Esophagus (tissue), 2 donors: Measurements from ENCODE around the gene KCNJ16. TPM values are rescaled to one million over a fixed set of nuclear protein-coding genes. Genes with fewer than 3 reads are reported as not detected.
"Not testable (repeated sequence)": the region's sequence is repeated elsewhere in the genome, so short reads cannot be mapped to it uniquely, and the experiment has no call there.

Experiments used
- H3K27ac ChIP-seq, 2 donors: one replicate each; pipeline ENCODE4 v1.5.1; 2013; ENCODE audit warnings: low read depth in 2 of 2, mild to moderate bottlenecking in 2 of 2, inconsistent platforms in 1 of 2, low read length in 1 of 2, moderate library complexity in 1 of 2
- H3K27me3 ChIP-seq, 2 donors: one replicate each; pipeline ENCODE4 v1.6.1; 2013; ENCODE audit warnings: low read length in 2 of 2, control low read depth in 1 of 2, mild to moderate bottlenecking in 1 of 2; ENCODE audit not compliant: insufficient read depth in 2 of 2, control insufficient read depth in 1 of 2
- H3K36me3 ChIP-seq, 2 donors: one replicate each; pipeline ENCODE4 v1.6.1; 2013; ENCODE audit warnings: low read length in 1 of 2; ENCODE audit not compliant: control insufficient read depth in 2 of 2, insufficient read depth in 2 of 2
- H3K4me1 ChIP-seq, 2 donors: one replicate each; pipeline ENCODE4 v1.6.1; 2013; ENCODE audit warnings: low read length in 1 of 2; ENCODE audit not compliant: control insufficient read depth in 2 of 2, insufficient read depth in 2 of 2
- H3K4me3 ChIP-seq, 2 donors: one replicate each; pipeline ENCODE4 v1.5.1; 2013; ENCODE audit warnings: low read length in 2 of 2, mild to moderate bottlenecking in 2 of 2, low read depth in 1 of 2, moderate library complexity in 1 of 2
- H3K9me3 ChIP-seq, 2 donors: one replicate each; pipeline ENCODE4 v1.6.1; 2013; ENCODE audit warnings: mild to moderate bottlenecking in 2 of 2, low read depth in 1 of 2, low read length in 1 of 2, moderate library complexity in 1 of 2; ENCODE audit not compliant: control insufficient read depth in 2 of 2, insufficient read depth in 1 of 2
- WGBS, 2 donors: extraction: QIAGEN DNeasy Blood & Tissue Kit; methylation state at CpG; one replicate each; pipeline ENCODE4 v1.1.7; 2013; 5-methylcytosine and 5-hydroxymethylcytosine counted together
- polyA plus RNA-seq, 2 donors: library from polyadenylated mRNA; stranded (reverse); fragments of 200-250 nt; gene quantifications; one replicate each; pipeline ENCODE4 v1.2.3, GENCODE V29; 2013
- donor health status: healthy with polysubstance abuse.
- donor health status: Bipolar disorder and iron deficiency.

Gene KCNJ16
- polyA plus RNA-seq, 2 donors: 0.04 to 0.08 TPM

GRCh38 chr17:70041540-70041939 lies 33.5 kb upstream of the KCNJ16 start:
- H3K27me3 ChIP-seq: no peaks in the 10 kb centered on the region
- H3K9me3 ChIP-seq: no peaks in the 10 kb centered on the region
- no peak overlapping the region for H3K27ac ChIP-seq
- no peaks in the 10 kb centered on the region for H3K36me3 ChIP-seq
- H3K4me3 ChIP-seq: no peak overlapping the region
- 52 to 55% methylated on average over 6 of the region's 6 CpGs for WGBS, 2 donors
- no peaks in the 10 kb centered on the region for H3K4me1 ChIP-seq

GRCh38 chr17:70045780-70046179 lies 29.2 kb upstream of the KCNJ16 start:
- not testable (repeated sequence) for H3K27ac ChIP-seq, H3K4me3 ChIP-seq, H3K27me3 ChIP-seq, H3K4me1 ChIP-seq, H3K36me3 ChIP-seq, H3K9me3 ChIP-seq
- WGBS, 2 donors: 79 to 87% methylated on average over 5 of the region's 5 CpGs

DNA sequence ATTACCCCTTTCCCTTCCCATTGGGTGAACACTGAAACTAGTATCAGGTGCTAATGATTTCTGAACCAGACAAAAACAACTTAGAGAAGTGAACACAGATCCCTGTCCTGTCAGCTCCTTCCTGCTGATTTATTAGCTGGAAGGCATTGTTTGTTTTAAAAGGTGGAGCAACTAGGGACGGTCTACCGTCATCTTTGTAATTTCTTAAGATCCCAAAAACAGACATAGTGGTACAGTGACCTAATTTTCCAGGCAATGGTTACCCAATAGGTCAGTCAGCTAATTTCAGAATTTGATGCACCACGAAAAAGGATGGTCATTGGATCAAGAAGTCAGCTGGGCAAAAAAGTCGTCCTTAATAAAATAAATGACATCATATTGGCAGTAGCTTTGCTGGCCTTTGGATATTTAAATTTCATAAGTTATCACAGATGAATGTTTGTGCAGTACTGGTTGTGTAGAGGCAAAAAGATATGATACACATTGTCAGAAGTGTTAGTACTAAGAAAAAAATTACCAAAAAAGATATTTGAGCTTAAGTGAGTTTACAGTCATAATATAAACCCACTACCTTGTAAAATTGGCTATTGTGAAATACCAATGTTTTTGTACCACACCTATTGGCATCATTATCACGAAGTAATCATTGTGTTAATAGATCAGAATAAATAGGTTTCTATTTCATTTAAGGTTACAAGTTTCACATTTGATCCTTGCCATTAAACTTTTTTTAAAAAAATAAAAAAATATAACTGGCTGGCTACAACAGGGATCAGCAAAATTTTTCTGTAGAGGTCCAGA lies 27.2 kb upstream of the KCNJ16 start:
- Histone ChIP-seq H3K27me3 (no peaks in the 10 kb centered on the region), H3K4me1 (no peaks in the 10 kb centered on the region), H3K9me3 (no peaks in the 10 kb centered on the region), H3K36me3 (no peaks in the 10 kb centered on the region), H3K4me3 (no peak overlapping the region), H3K27ac (no peak overlapping the region)
- WGBS, 2 donors: 35 to 46% methylated on average over 5 of the region's 5 CpGs

GRCh38 chr17:70049801-70050591 lies 25.0 kb upstream of the KCNJ16 start:
- no peak overlapping the region for H3K4me3 ChIP-seq
- no peaks in the 10 kb centered on the region for H3K36me3 ChIP-seq
- H3K27me3 ChIP-seq: no peaks in the 10 kb centered on the region
- no peaks in the 10 kb centered on the region for H3K4me1 ChIP-seq
- 86 to 87% methylated on average over 3 of the region's 3 CpGs for WGBS, 2 donors
- no peak overlapping the region for H3K27ac ChIP-seq
- no peaks in the 10 kb centered on the region for H3K9me3 ChIP-seq

DNA sequence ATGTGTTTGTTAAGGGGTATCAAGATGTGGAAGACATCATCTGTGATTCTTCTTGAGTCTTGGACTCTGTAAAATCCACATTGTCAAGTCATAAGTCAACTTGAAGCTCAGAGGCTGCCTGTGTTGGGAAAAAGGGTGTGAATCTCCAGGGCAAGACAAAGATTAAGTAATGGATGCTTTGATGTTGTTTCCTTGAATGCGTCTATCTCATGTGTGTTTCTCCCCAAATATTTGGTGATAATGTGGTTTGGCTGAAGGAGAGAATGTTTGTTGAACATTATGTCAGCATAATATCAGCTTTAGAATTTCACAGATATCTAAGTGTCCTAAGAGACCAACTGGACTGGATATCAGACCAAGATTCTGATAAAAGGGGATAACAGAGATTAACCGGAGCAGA lies 24.1 kb upstream of the KCNJ16 start:
- no peaks in the 10 kb centered on the region for H3K9me3 ChIP-seq
- no peaks in the 10 kb centered on the region for H3K36me3 ChIP-seq
- 79 to 82% methylated on average over 2 of the region's 2 CpGs for WGBS, 2 donors
- no peaks in the 10 kb centered on the region for H3K27me3 ChIP-seq
- H3K27ac ChIP-seq: no peak overlapping the region
- H3K4me3 ChIP-seq: no peak overlapping the region
- H3K4me1 ChIP-seq: no peaks in the 10 kb centered on the region

- Histone ChIP-seq H3K9me3 (no peaks in the 10 kb centered on the region), H3K27me3 (no peaks in the 10 kb centered on the region), H3K4me3 (no peak overlapping the region), H3K4me1 (no peaks in the 10 kb centered on the region), H3K27ac (no peak overlapping the region), H3K36me3 (no peaks in the 10 kb centered on the region)
- 47 to 65% methylated on average over 13 of the region's 13 CpGs for WGBS, 2 donors
Measured at GRCh38 chr17:70053241-70054234, 21.5 kb upstream of the KCNJ16 start.

- Histone ChIP-seq H3K4me3 (no peak overlapping the region), H3K27ac (no peak overlapping the region), H3K9me3 (no peaks in the 10 kb centered on the region), H3K27me3 (no peaks in the 10 kb centered on the region), H3K36me3 (no peaks in the 10 kb centered on the region), H3K4me1 (no peaks in the 10 kb centered on the region)
- WGBS, 2 donors: 62 to 87% methylated on average over 4 of the region's 4 CpGs
Measured at GRCh38 chr17:70055000-70055399, 20.0 kb upstream of the KCNJ16 start.

DNA sequence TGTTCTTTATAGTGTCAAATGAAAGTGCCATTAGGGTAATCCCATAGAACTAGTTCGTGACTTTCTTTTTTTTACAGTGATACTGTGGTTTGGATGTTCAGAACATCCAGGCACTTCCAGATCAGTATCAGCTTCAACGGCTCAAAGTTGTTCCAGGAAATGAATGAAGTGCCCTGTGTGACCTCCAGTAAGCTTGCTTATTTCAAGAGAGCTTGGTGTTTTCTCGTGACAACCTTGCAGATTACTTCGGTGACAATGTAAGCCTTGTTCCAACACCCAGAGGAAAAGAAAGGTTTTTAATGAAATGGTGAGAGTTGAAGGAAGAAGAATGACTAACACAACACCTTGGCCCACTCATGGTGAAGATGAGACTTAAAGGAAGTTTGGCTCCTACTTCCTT lies 16.0 kb upstream of the KCNJ16 start:
- H3K27ac ChIP-seq: no peak overlapping the region
- H3K36me3 ChIP-seq: no peaks in the 10 kb centered on the region
- H3K9me3 ChIP-seq: no peaks in the 10 kb centered on the region
- no peak overlapping the region for H3K4me3 ChIP-seq
- H3K27me3 ChIP-seq: no peaks in the 10 kb centered on the region
- H3K4me1 ChIP-seq: no peaks in the 10 kb centered on the region
- 50 to 66% methylated on average over 4 of the region's 4 CpGs for WGBS, 2 donors

DNA sequence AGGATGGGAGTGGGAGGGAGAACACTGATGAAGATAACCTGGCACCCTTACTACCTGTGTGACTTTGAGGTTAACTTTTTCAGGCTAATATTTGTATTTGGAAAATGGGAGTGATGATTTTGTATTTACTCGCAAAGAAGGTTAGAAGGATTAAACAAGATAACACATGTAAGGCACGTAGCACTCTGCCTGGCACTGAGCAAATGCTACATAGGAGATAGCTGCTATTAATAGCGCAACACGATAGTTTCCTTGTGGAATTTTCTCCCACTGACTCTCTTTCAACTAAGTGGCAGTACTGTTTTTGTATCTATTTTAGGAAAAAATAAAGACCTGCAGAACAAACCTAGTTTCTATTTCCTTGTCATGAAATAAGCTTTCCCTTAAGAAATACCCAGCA lies 15.4 kb upstream of the KCNJ16 start:
- no peaks in the 10 kb centered on the region for H3K27me3 ChIP-seq
- H3K9me3 ChIP-seq: no peaks in the 10 kb centered on the region
- no peaks in the 10 kb centered on the region for H3K36me3 ChIP-seq
- 48 to 49% methylated on average over 4 of the region's 4 CpGs for WGBS, 2 donors
- no peak overlapping the region for H3K4me3 ChIP-seq
- no peaks in the 10 kb centered on the region for H3K4me1 ChIP-seq
- no peak overlapping the region for H3K27ac ChIP-seq
